Measurements from ENCODE around the gene FRMD4A.

The FRMD4A gene

GRCh38 chr10:13734151-13734550 is 596.6 kb downstream of the FRMD4A start:
- H3K9me3 ChIP-seq (ENCODE audit: severe bottlenecking), result no peaks in the 10 kb centered on the region
- no peaks in the 10 kb centered on the region for H3K27me3 ChIP-seq (ENCODE audit: insufficient read depth, poor library complexity, severe bottlenecking)
- ATAC-seq (ENCODE audit: low read depth) (no peak), DNase-seq (ENCODE audit: low spot score) (no peak)
- no peaks in the 10 kb centered on the region for H3K36me3 ChIP-seq (ENCODE audit: low read depth)
- H3K4me1 ChIP-seq (ENCODE audit: insufficient read depth, poor library complexity, severe bottlenecking), result no peaks in the 10 kb centered on the region
- H3K4me3 ChIP-seq (ENCODE audit: severe bottlenecking), result no peak overlapping the region
- H3K27ac ChIP-seq (ENCODE audit: poor library complexity, severe bottlenecking), result no peak overlapping the region
- no peak for TF ChIP-seq CTCF (IDR thresholded peaks at IDR 0.05; ENCODE audit: poor library complexity, severe bottlenecking)

GRCh38 chr10:13733071-13733470 is 597.7 kb downstream of the FRMD4A start:
- Histone ChIP-seq H3K4me1 (ENCODE audit: insufficient read depth, poor library complexity, severe bottlenecking) (no peaks in the 10 kb centered on the region), H3K36me3 (ENCODE audit: low read depth) (no peaks in the 10 kb centered on the region), H3K27ac (ENCODE audit: poor library complexity, severe bottlenecking) (no peak overlapping the region), H3K4me3 (ENCODE audit: severe bottlenecking) (no peak overlapping the region), H3K27me3 (ENCODE audit: insufficient read depth, poor library complexity, severe bottlenecking) (no peaks in the 10 kb centered on the region), H3K9me3 (ENCODE audit: severe bottlenecking) (no peaks in the 10 kb centered on the region)
- ATAC-seq (ENCODE audit: low read depth), result no peak
- no peak for DNase-seq (ENCODE audit: low spot score)
- TF ChIP-seq CTCF (IDR thresholded peaks at IDR 0.05; ENCODE audit: poor library complexity, severe bottlenecking), result no peak

- H3K4me1 ChIP-seq (ENCODE audit: insufficient read depth, poor library complexity, severe bottlenecking), result no peaks in the 10 kb centered on the region
- no peak for DNase-seq (ENCODE audit: low spot score)
Measured at GRCh38 chr10:13732465-13732881, 598.3 kb downstream of the FRMD4A start.

GRCh38 chr10:13731799-13732198 is 598.9 kb downstream of the FRMD4A start:
- no peak overlapping the region for H3K4me3 ChIP-seq (ENCODE audit: severe bottlenecking)
- TF ChIP-seq CTCF (IDR thresholded peaks at IDR 0.05; ENCODE audit: poor library complexity, severe bottlenecking), result no peak
- no peaks in the 10 kb centered on the region for H3K27me3 ChIP-seq (ENCODE audit: insufficient read depth, poor library complexity, severe bottlenecking)
- H3K36me3 ChIP-seq (ENCODE audit: low read depth), result no peaks in the 10 kb centered on the region
- H3K27ac ChIP-seq (ENCODE audit: poor library complexity, severe bottlenecking), result no peak overlapping the region
- DNase-seq (ENCODE audit: low spot score), result no peak
- no peaks in the 10 kb centered on the region for H3K4me1 ChIP-seq (ENCODE audit: insufficient read depth, poor library complexity, severe bottlenecking)
- no peak for ATAC-seq (ENCODE audit: low read depth)
- no peaks in the 10 kb centered on the region for H3K9me3 ChIP-seq (ENCODE audit: severe bottlenecking)

More at GRCh38 chr10:13732465-13732881, 598.3 kb downstream of the FRMD4A start:
- no peaks in the 10 kb centered on the region for H3K36me3 ChIP-seq (ENCODE audit: low read depth)
- no peak for TF ChIP-seq CTCF (IDR thresholded peaks at IDR 0.05; ENCODE audit: poor library complexity, severe bottlenecking)
- H3K9me3 ChIP-seq (ENCODE audit: severe bottlenecking), result no peaks in the 10 kb centered on the region
- no peak for ATAC-seq (ENCODE audit: low read depth)
- H3K27me3 ChIP-seq (ENCODE audit: insufficient read depth, poor library complexity, severe bottlenecking), result no peaks in the 10 kb centered on the region
- H3K4me3 ChIP-seq (ENCODE audit: severe bottlenecking), result no peak overlapping the region
- no peak overlapping the region for H3K27ac ChIP-seq (ENCODE audit: poor library complexity, severe bottlenecking)

GRCh38 chr10:13730956-13731355 is 599.8 kb downstream of the FRMD4A start:
- TF ChIP-seq CTCF (IDR thresholded peaks at IDR 0.05; ENCODE audit: poor library complexity, severe bottlenecking), result no peak
- Histone ChIP-seq H3K36me3 (ENCODE audit: low read depth) (no peaks in the 10 kb centered on the region), H3K4me3 (ENCODE audit: severe bottlenecking) (no peak overlapping the region), H3K4me1 (ENCODE audit: insufficient read depth, poor library complexity, severe bottlenecking) (no peaks in the 10 kb centered on the region), H3K27me3 (ENCODE audit: insufficient read depth, poor library complexity, severe bottlenecking) (no peaks in the 10 kb centered on the region), H3K27ac (ENCODE audit: poor library complexity, severe bottlenecking) (no peak overlapping the region), H3K9me3 (ENCODE audit: severe bottlenecking) (no peaks in the 10 kb centered on the region)
- DNase-seq (ENCODE audit: low spot score) (no peak), ATAC-seq (ENCODE audit: low read depth) (no peak)
